Fibroblast of lung (primary cell): ENCODE results near the gene MYOZ3. TPM values are rescaled to one million over a fixed set of nuclear protein-coding genes. Genes with fewer than 3 reads are reported as not detected.

Source experiments
- DNase-seq, 2 donors: peaks; one replicate each; pipeline versions ENCODE4 v3.0.0 to v3.0.0-alpha.2; 2010; ENCODE audit warnings: low read depth in 2 of 2
- H2AFZ ChIP-seq: 2 replicates; pipeline ENCODE4 v1.5.1; 2012; ENCODE audit warnings: low read length, control low read depth, inconsistent platforms
- H3K27ac ChIP-seq: 2 replicates; pipeline ENCODE4 v1.5.1; 2011; ENCODE audit warnings: low read length, control low read depth; ENCODE audit not compliant: insufficient read depth
- H3K27me3 ChIP-seq: 2 replicates; pipeline ENCODE4 v1.5.1; 2011; ENCODE audit warnings: mild to moderate bottlenecking, low read length; ENCODE audit not compliant: control insufficient read depth, insufficient read depth
- H3K36me3 ChIP-seq: 2 replicates; pipeline ENCODE4 v1.5.1; 2011; ENCODE audit warnings: low read length; ENCODE audit not compliant: control insufficient read depth, insufficient read depth
- H3K4me1 ChIP-seq: 2 replicates; pipeline ENCODE4 v1.5.1; 2011; ENCODE audit warnings: low read length; ENCODE audit not compliant: control insufficient read depth, insufficient read depth; ENCODE audit errors: extremely low read depth
- H3K4me2 ChIP-seq: 2 replicates; pipeline ENCODE4 v1.5.1; 2011; ENCODE audit warnings: low read length, control low read depth; ENCODE audit not compliant: insufficient read depth; ENCODE audit errors: extremely low read depth
- H3K4me3 ChIP-seq, 4 experiments: fragments of 200-600 bp in 1 of 4; sonication (generic) in 1 of 4; replicated peaks in 1 of 4; 2 replicates each; pipeline ENCODE4 v1.5.1; 2011 to 2016; ENCODE audit warnings: low read length in 4 of 4, low read depth in 3 of 4, mild to moderate bottlenecking in 3 of 4, control low read depth in 2 of 4, inconsistent platforms in 1 of 4, mixed read lengths in 1 of 4; ENCODE audit not compliant: insufficient read depth in 1 of 4; ENCODE audit errors: control extremely low read depth in 1 of 4
- H3K79me2 ChIP-seq: 2 replicates; pipeline ENCODE4 v1.5.1; 2012; ENCODE audit warnings: mild to moderate bottlenecking, low read length, inconsistent platforms; ENCODE audit not compliant: control insufficient read depth, insufficient read depth
- H3K9ac ChIP-seq: 2 replicates; pipeline ENCODE4 v1.5.1; 2011; ENCODE audit warnings: mild to moderate bottlenecking, low read length, control low read depth; ENCODE audit not compliant: insufficient read depth
- H3K9me3 ChIP-seq: 2 replicates; pipeline ENCODE4 v1.5.1; 2012; ENCODE audit warnings: low read depth, low read length; ENCODE audit not compliant: control insufficient read depth, insufficient read depth
- H4K20me1 ChIP-seq: 2 replicates; pipeline ENCODE4 v1.5.1; 2011; ENCODE audit warnings: low read length; ENCODE audit not compliant: control insufficient read depth, insufficient read depth; ENCODE audit errors: extremely low read depth
- CTCF ChIP-seq, 2 donors: IDR thresholded peaks in 1 of 2; conservative IDR thresholded peaks in 1 of 2; 1 replicate in 1 of 2; 2 replicates in 1 of 2; pipeline ENCODE4 v1.5.1; 2011 to 2012; ENCODE audit warnings: low read length in 2 of 2, control low read depth in 1 of 2, inconsistent platforms in 1 of 2, low read depth in 1 of 2, mild to moderate bottlenecking in 1 of 2
- EZH2 ChIP-seq: IDR thresholded peaks from 2 replicates; pipeline ENCODE4 v1.5.1; 2012; ENCODE audit warnings: low read length, control low read depth, mild to moderate bottlenecking; ENCODE audit errors: missing control alignments
- polyA plus RNA-seq, 2 donors: library from polyadenylated mRNA; depleted of rRNA in 1 of 2; stranded (reverse) in 1 of 2; unstranded in 1 of 2; fragments of >200 nt; gene quantifications; 2 replicates each; pipeline ENCODE4 v1.2.1, GENCODE V29; 2011 to 2012; ENCODE audit warnings: missing spikeins in 1 of 2
- total RNA-seq: library from RNA; depleted of rRNA; stranded (reverse); fragments of >200 nt; gene quantifications from 2 replicates; pipeline ENCODE4 v1.2.1, GENCODE V29; 2014

MYOZ3 gene
- total and polyA plus RNA-seq, 2 donors (not counting 1 experiment from before 2014, with no cell fraction given) = 0.14 to 0.33 TPM

- H3K79me2 ChIP-seq = no peaks in the 10 kb centered on the region
- H4K20me1 ChIP-seq = no peaks in the 10 kb centered on the region
- H3K36me3 ChIP-seq = no peaks in the 10 kb centered on the region
- no peaks in the 10 kb centered on the region for H3K27me3 ChIP-seq
- H3K9me3 ChIP-seq = no peaks in the 10 kb centered on the region
- H3K9ac ChIP-seq = no peak overlapping the region
- no peak overlapping the region for H2AFZ ChIP-seq
- H3K4me1 ChIP-seq = peaks cover 23% of the 10 kb centered on the region
- H3K4me3 ChIP-seq = no peak overlapping the region
- peak; percentile 36 to 37 for DNase-seq
- no peak overlapping the region for H3K4me2 ChIP-seq
- no peak for TF ChIP-seq EZH2
- no peak for TF ChIP-seq CTCF (conservative IDR thresholded peaks at IDR 0.05 in 1 of 2, IDR thresholded peaks at IDR 0.05 in 1 of 2; ENCODE audit: low read depth in 1 of 2, low read length in 2 of 2)
- H3K27ac ChIP-seq = no peak overlapping the region
Measured at GRCh38 chr5:150616024-150616470, 45.0 kb upstream of the MYOZ3 start.

DNA sequence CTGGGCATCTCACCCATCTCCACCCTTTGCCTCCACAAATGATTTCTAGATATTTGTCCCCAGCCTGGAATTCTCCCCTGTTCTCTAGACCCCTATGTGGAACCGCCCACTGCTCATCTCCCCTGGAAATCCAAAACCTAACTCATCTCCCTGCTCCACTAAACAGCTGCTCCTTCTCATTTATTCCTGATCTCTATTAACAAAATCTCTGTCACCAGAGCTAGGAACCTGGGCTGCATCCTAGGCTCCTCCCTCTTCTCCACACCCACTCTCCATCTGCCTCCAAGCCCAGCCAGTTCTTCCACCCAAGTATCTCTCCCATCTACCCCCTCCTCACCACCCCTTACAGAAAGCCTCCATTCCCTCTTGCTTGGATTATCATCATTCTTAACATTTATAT, 44.5 kb upstream of the MYOZ3 start:
- no peak for TF ChIP-seq CTCF (conservative IDR thresholded peaks at IDR 0.05 in 1 of 2, IDR thresholded peaks at IDR 0.05 in 1 of 2; ENCODE audit: low read depth in 1 of 2, low read length in 2 of 2)
- TF ChIP-seq EZH2 = no peak
- H2AFZ ChIP-seq = no peak overlapping the region
- H3K9me3 ChIP-seq = no peaks in the 10 kb centered on the region
- H3K4me2 ChIP-seq = no peak overlapping the region
- H4K20me1 ChIP-seq = no peaks in the 10 kb centered on the region
- H3K4me3 ChIP-seq = no peak overlapping the region
- H3K27me3 ChIP-seq = no peaks in the 10 kb centered on the region
- H3K36me3 ChIP-seq = no peaks in the 10 kb centered on the region
- H3K4me1 ChIP-seq = peaks cover 23% of the 10 kb centered on the region
- no peak overlapping the region for H3K27ac ChIP-seq
- H3K9ac ChIP-seq = no peak overlapping the region
- H3K79me2 ChIP-seq = no peaks in the 10 kb centered on the region
- no peak for DNase-seq

- Histone ChIP-seq H3K4me3 (no peak overlapping the region), H3K9ac (no peak overlapping the region), H4K20me1 (no peaks in the 10 kb centered on the region), H3K4me1 (peaks cover 23% of the 10 kb centered on the region), H3K9me3 (no peaks in the 10 kb centered on the region), H3K27ac (peak overlapping the region; percentile 33), H2AFZ (no peak overlapping the region), H3K79me2 (no peaks in the 10 kb centered on the region), H3K36me3 (no peaks in the 10 kb centered on the region), H3K4me2 (no peak overlapping the region), H3K27me3 (no peaks in the 10 kb centered on the region)
- TF ChIP-seq EZH2 (no peak), CTCF (conservative IDR thresholded peaks at IDR 0.05 in 1 of 2, IDR thresholded peaks at IDR 0.05 in 1 of 2; ENCODE audit: low read depth in 1 of 2, low read length in 2 of 2) (no peak)
- peak in 1 of 2 donors; percentile 37 for DNase-seq
Measured at GRCh38 chr5:150618163-150618562, 42.9 kb upstream of the MYOZ3 start.
